Gastrocnemius medialis (tissue), 4 donors: ENCODE results near the gene PPP6R2. TPM values are rescaled to one million over a fixed set of nuclear protein-coding genes. Genes with fewer than 3 reads are reported as not detected.

Experiments
- ATAC-seq, 2 donors: fragments of 150-250 bp; one replicate each; pipeline ENCODE4 v1.9.1; 2016
- DNase-seq, 2 donors: peaks; one replicate each; pipeline ENCODE4 v3.0.0-alpha.2; 2019
- H3K27ac ChIP-seq, 4 donors: fragments of 200-600 bp; sonication (generic); 1 replicate in 1 of 4; 2 replicates in 3 of 4; pipeline ENCODE4 v1.5.1; 2016 to 2018; ENCODE audit warnings: mild to moderate bottlenecking in 2 of 4, moderate library complexity in 1 of 4
- H3K27me3 ChIP-seq, 3 donors: fragments of 200-600 bp; sonication (generic) in 2 of 3; 1 replicate in 1 of 3; 2 replicates in 2 of 3; pipeline versions ENCODE4 v1.5.1 to v1.6.0; 2016 to 2019; ENCODE audit warnings: mild to moderate bottlenecking in 1 of 3, moderate library complexity in 1 of 3
- H3K36me3 ChIP-seq, 2 donors: fragments of 200-600 bp; sonication (generic) in 1 of 2; one replicate each; pipeline ENCODE4 v1.5.1; 2017 to 2018
- H3K4me1 ChIP-seq, 2 donors: fragments of 200-600 bp; sonication (generic) in 1 of 2; one replicate each; pipeline ENCODE4 v1.5.1; 2016 to 2017; ENCODE audit warnings: mild to moderate bottlenecking in 2 of 2
- H3K4me3 ChIP-seq, 4 donors: fragments of 200-600 bp; sonication (generic) in 3 of 4; 1 replicate in 1 of 4; 2 replicates in 3 of 4; pipeline ENCODE4 v1.5.1; 2016 to 2019; ENCODE audit warnings: mild to moderate bottlenecking in 2 of 4
- H3K9me3 ChIP-seq, 3 donors: fragments of 200-600 bp; sonication (generic) in 2 of 3; 1 replicate in 1 of 3; 2 replicates in 2 of 3; pipeline ENCODE4 v1.5.1; 2016 to 2019
- CTCF ChIP-seq, 5 experiments: fragments of 450-650 bp in 3 of 5; fragments of 200-600 bp in 2 of 5; sonication (generic) in 2 of 5; IDR thresholded peaks in 4 of 5; conservative IDR thresholded peaks in 1 of 5; 1 replicate in 4 of 5; 2 replicates in 1 of 5; pipeline ENCODE4 v1.5.1; 2016 to 2019; ENCODE audit warnings: antibody characterized with exemption in 5 of 5, mild to moderate bottlenecking in 3 of 5, moderate library complexity in 3 of 5
- POLR2A ChIP-seq, 2 donors: fragments of 450-650 bp; IDR thresholded peaks; one replicate each; pipeline ENCODE4 v1.6.1; 2017; ENCODE audit warnings: antibody characterized with exemption in 2 of 2, mild to moderate bottlenecking in 2 of 2, moderate library complexity in 2 of 2
- in situ Hi-C, 4 donors: fragments of 200-750 bp; cut with MboI; loops; one replicate each; pipeline versions ENCODE4 v1.15.0 to v1.8.0; 2017; ENCODE audit warnings: low sequenced_read_pairs in 4 of 4
- intact Hi-C: fragments of 100-400 bp; cut with DNase I; formaldehyde crosslinking; loops from one replicate; pipeline ENCODE4 v1.15.1; 2023; ENCODE audit warnings: low total_unique reads
- total RNA-seq, 4 donors: library from RNA; depleted of rRNA; stranded (reverse); fragments of >200 nt; gene quantifications; one replicate each; pipeline versions ENCODE4 v1.1.0 to v1.2.3, GENCODE V29; 2016

PPP6R2 gene
- total RNA-seq, 4 donors from 2014 or later = 55.7 to 96.2 (median 74.1) TPM

- intact Hi-C loops = loop anchor here (2.0 to 5.0 kb wide), 2 partner anchors 19 to 48 kb away; partner anchors contain the start of gene PLXNB2
- Histone ChIP-seq H3K4me3 (no peak overlapping the region), H3K27me3 (no peaks in the 10 kb centered on the region), H3K4me1 (peaks cover 7 to 10% of the 10 kb centered on the region in 2 donors), H3K36me3 (no peaks in the 10 kb centered on the region), H3K27ac (no peak overlapping the region), H3K9me3 (no peaks in the 10 kb centered on the region)
- in situ Hi-C loops = loop anchor here in 3 of 4 donors (10.0 kb wide), 2 partner anchors 51 to 71 kb away; partner anchors contain the start of genes MAPK11 (in 2 of the 3) and HDAC10 (in 1 of the 3)
- no peak for DNase-seq
- TF ChIP-seq CTCF (IDR thresholded peaks at IDR 0.05 in 4 of 5, conservative IDR thresholded peaks at IDR 0.05 in 1 of 5) (no peak), POLR2A (IDR thresholded peaks at IDR 0.05) (no peak)
- no peak for ATAC-seq
Observed at GRCh38 chr22:50325444-50326224, 17.5 kb upstream of the PPP6R2 start.

- in situ Hi-C loops (loop anchor here in 3 of 4 donors (10.0 kb wide), 2 partner anchors 52 to 72 kb away; partner anchors contain the start of genes MAPK11 (in 2 of the 3) and HDAC10 (in 1 of the 3)), intact Hi-C loops (loop anchor here (2.0 to 5.0 kb wide), 2 partner anchors 20 to 49 kb away; partner anchors contain the start of gene PLXNB2)
- Histone ChIP-seq H3K4me1 (peaks cover 7 to 10% of the 10 kb centered on the region in 2 donors), H3K27ac (peak overlapping the region in 3 of 4 donors; percentile 47 to 76 (median 55)), H3K4me3 (peak overlapping the region; percentile 46 to 87 (median 66)), H3K9me3 (no peaks in the 10 kb centered on the region), H3K27me3 (no peaks in the 10 kb centered on the region), H3K36me3 (no peaks in the 10 kb centered on the region)
- no peak for ATAC-seq
- no peak for TF ChIP-seq CTCF (IDR thresholded peaks at IDR 0.05 in 4 of 5, conservative IDR thresholded peaks at IDR 0.05 in 1 of 5)
- TF ChIP-seq POLR2A (IDR thresholded peaks at IDR 0.05) = no peak
- DNase-seq = no peak
Observed at GRCh38 chr22:50326225-50326955, 16.7 kb upstream of the PPP6R2 start.

DNA sequence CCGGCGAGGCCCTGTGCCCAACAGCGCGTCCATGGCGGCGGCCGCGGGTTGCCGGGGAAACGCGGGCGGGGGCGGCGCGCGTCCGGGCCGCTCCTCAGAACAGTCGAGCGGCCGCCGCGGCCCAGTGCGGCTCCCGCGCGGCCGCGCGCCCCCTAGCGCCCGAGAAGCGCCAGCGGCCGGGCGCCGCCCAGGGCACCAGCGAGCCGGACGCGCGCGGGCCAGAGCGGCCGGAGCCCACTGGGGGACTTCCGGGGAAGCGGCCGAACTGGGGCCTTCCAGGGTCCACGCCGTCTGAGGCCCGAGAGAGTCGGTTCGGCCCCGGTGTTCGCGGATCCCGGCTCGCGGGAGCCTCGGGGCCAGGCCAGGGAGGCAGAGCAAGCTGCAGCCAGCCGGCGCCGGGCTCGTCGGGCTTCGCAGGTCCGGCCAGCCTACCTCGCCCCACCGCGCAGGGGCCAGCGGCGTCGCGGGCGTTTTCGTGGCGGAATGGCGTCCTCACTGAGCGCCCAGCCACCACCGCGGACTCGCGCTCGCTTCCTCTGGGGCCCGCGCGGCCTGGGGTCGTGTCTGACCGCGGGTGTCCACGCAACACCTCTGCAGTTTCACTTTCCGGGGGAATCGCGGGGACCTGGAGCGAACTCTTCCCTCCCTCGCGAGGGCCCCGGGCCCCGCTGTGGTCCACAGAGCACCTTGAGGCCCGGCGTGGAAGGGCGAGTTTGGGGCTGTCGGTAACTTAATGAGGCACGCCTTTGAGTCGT is 16.0 kb upstream of the PPP6R2 start, which contains the start of gene DENND6B:
TSS of gene DENND6B (minus strand) at position 57 of the 755 bp plus-strand sequence. CDS start at position 33, 24 bp downstream.
- Histone ChIP-seq H3K9me3 (no peaks in the 10 kb centered on the region), H3K36me3 (no peaks in the 10 kb centered on the region), H3K27me3 (no peaks in the 10 kb centered on the region), H3K4me1 (peaks cover 7 to 10% of the 10 kb centered on the region in 2 donors), H3K27ac (peak within 1 kb of the TSS; percentile 76 to 96 (median 90)), H3K4me3 (peak within 1 kb of the TSS; percentile 76 to 94 (median 82))
- peak in 4 of 5 experiments; percentile 87 to 95 (median 89) for TF ChIP-seq CTCF (IDR thresholded peaks at IDR 0.05 in 4 of 5, conservative IDR thresholded peaks at IDR 0.05 in 1 of 5)
- TF ChIP-seq POLR2A (IDR thresholded peaks at IDR 0.05) = peak in 1 of 2 donors; percentile 63
- in situ Hi-C loops (loop anchor here in 3 of 4 donors (10.0 kb wide), 2 partner anchors 52 to 72 kb away; partner anchors contain the start of genes MAPK11 (in 2 of the 3) and HDAC10 (in 1 of the 3)), intact Hi-C loops (loop anchor here (1.0 to 5.0 kb wide), 4 partner anchors 15 to 86 kb away; partner anchors contain the start of gene PLXNB2)
- peak; percentile 93 to 94 for ATAC-seq
- DNase-seq = peak; percentile 49 to 75

DNA sequence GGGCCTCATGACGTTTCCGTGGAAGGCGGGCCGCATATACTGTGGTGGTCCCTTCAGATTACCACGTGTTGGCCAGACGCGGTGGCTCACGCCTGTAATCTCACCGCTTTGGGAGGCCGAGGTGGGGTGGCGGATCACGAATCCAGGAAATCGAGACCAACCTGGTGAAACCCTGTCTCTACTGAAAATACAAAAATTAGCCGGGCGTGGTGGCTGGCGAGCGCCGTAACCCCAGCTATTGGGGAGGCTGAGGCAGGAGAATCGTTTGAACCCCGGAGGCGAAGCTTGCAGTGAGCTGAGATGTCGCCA is 15.5 kb upstream of the PPP6R2 start:
- ATAC-seq = no peak
- H3K27me3 ChIP-seq = no peaks in the 10 kb centered on the region
- no peaks in the 10 kb centered on the region for H3K36me3 ChIP-seq
- H3K27ac ChIP-seq = peak overlapping the region; percentile 76 to 96 (median 90)
- intact Hi-C loops (loop anchor here (1.0 to 5.0 kb wide), 4 partner anchors 15 to 86 kb away; partner anchors contain the start of gene PLXNB2), in situ Hi-C loops (loop anchor here in 3 of 4 donors (10.0 kb wide), 2 partner anchors 53 to 73 kb away; partner anchors contain the start of genes MAPK11 (in 2 of the 3) and HDAC10 (in 1 of the 3))
- H3K4me1 ChIP-seq = peaks cover 7 to 10% of the 10 kb centered on the region in 2 donors
- no peak for TF ChIP-seq CTCF (IDR thresholded peaks at IDR 0.05 in 4 of 5, conservative IDR thresholded peaks at IDR 0.05 in 1 of 5)
- TF ChIP-seq POLR2A (IDR thresholded peaks at IDR 0.05) = no peak
- H3K9me3 ChIP-seq = no peaks in the 10 kb centered on the region
- no peak for DNase-seq
- H3K4me3 ChIP-seq = peak overlapping the region; percentile 76 to 94 (median 82)
